ENCODE results near the gene ERBB2.

DNA sequence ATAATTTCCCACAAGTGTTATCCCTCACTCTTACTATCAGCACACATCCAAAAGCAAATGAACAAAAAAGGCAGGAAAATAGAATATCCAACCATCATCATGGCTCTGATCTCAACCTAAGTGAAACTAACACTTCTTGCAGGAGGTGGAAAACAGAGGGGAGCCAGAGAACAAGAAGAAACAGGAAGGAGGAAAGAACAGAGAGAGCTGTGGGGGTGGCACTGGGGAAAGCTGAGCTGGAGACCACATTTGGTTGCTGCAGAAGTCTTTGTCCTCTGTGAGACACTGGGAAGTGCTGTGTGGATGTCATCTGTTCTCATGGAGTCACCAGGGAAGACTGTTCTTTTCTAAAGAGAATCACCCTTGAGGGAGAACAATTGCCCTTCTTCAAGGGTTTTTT, 72.6 kb downstream of the ERBB2 start:
- TF ChIP-seq, protein P1, sequence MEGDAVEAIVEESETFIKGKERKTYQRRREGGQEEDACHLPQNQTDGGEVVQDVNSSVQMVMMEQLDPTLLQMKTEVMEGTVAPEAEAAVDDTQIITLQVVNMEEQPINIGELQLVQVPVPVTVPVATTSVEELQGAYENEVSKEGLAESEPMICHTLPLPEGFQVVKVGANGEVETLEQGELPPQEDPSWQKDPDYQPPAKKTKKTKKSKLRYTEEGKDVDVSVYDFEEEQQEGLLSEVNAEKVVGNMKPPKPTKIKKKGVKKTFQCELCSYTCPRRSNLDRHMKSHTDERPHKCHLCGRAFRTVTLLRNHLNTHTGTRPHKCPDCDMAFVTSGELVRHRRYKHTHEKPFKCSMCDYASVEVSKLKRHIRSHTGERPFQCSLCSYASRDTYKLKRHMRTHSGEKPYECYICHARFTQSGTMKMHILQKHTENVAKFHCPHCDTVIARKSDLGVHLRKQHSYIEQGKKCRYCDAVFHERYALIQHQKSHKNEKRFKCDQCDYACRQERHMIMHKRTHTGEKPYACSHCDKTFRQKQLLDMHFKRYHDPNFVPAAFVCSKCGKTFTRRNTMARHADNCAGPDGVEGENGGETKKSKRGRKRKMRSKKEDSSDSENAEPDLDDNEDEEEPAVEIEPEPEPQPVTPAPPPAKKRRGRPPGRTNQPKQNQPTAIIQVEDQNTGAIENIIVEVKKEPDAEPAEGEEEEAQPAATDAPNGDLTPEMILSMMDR (IDR thresholded peaks at IDR 0.05) = no peak
- TF ChIP-seq POLR2AphosphoS5 (IDR thresholded peaks at IDR 0.05) = no peak
- no peak for TF ChIP-seq POLR2A (IDR thresholded peaks at IDR 0.05)
- no peak for TF ChIP-seq EP300 (IDR thresholded peaks at IDR 0.05)

Data from suprapubic skin (tissue), 4 donors.